ENCODE measurements around the gene ITGAV.

Gene ITGAV

GRCh38 chr2:186575302-186575701 is 14.6 kb upstream of the ITGAV start:
- no peak for DNase-seq (ENCODE audit: low read depth)

- no peak for DNase-seq (ENCODE audit: low read depth)
Measured at GRCh38 chr2:186575856-186576255, 14.0 kb upstream of the ITGAV start.

GRCh38 chr2:186576614-186577013 is 13.2 kb upstream of the ITGAV start:
- DNase-seq (ENCODE audit: low read depth) = no peak

GRCh38 chr2:186582698-186583097 is 7.2 kb upstream of the ITGAV start:
- DNase-seq (ENCODE audit: low read depth) = no peak

- DNase-seq (ENCODE audit: low read depth) = no peak
Measured at GRCh38 chr2:186584053-186584452, 5.8 kb upstream of the ITGAV start.

- no peak for DNase-seq (ENCODE audit: low read depth)
Measured at GRCh38 chr2:186588421-186588820, 1.4 kb upstream of the ITGAV start.

GRCh38 chr2:186588940-186589611 is 780 bp upstream of the ITGAV start:
- no peak for DNase-seq (ENCODE audit: low read depth)

GRCh38 chr2:186590350-186590758 is 498 bp downstream of the ITGAV start:
- DNase-seq (ENCODE audit: low read depth) = no peak

GRCh38 chr2:186590759-186591505 is 1.1 kb downstream of the ITGAV start:
- no peak for DNase-seq (ENCODE audit: low read depth)

- DNase-seq (ENCODE audit: low read depth) = no peak
Measured at GRCh38 chr2:186591506-186591890, 1.6 kb downstream of the ITGAV start.

GRCh38 chr2:186592137-186592875 is 2.5 kb downstream of the ITGAV start:
- no peak for DNase-seq (ENCODE audit: low read depth)

GRCh38 chr2:186593523-186593922 is 3.7 kb downstream of the ITGAV start:
- DNase-seq (ENCODE audit: low read depth) = no peak

GRCh38 chr2:186594001-186594722 is 4.3 kb downstream of the ITGAV start:
- no peak for DNase-seq (ENCODE audit: low read depth)

GRCh38 chr2:186595219-186595618 is 5.4 kb downstream of the ITGAV start:
- DNase-seq (ENCODE audit: low read depth) = no peak

- no peak for DNase-seq (ENCODE audit: low read depth)
Measured at GRCh38 chr2:186599186-186599778, 9.4 kb downstream of the ITGAV start.

- DNase-seq (ENCODE audit: low read depth) = no peak
Measured at GRCh38 chr2:186603286-186603685, 13.4 kb downstream of the ITGAV start.

- no peak for DNase-seq (ENCODE audit: low read depth)
Measured at GRCh38 chr2:186605041-186605440, 15.2 kb downstream of the ITGAV start.

GRCh38 chr2:186607660-186608324 is 17.9 kb downstream of the ITGAV start:
- DNase-seq (ENCODE audit: low read depth) = no peak

- no peak for DNase-seq (ENCODE audit: low read depth)
Measured at GRCh38 chr2:186610785-186611184, 20.9 kb downstream of the ITGAV start.

GRCh38 chr2:186611526-186611925 is 21.7 kb downstream of the ITGAV start:
- DNase-seq (ENCODE audit: low read depth) = no peak

- no peak for DNase-seq (ENCODE audit: low read depth)
Measured at GRCh38 chr2:186612026-186612425, 22.2 kb downstream of the ITGAV start.
